ENCODE results near the gene PCDH9. TPM values are rescaled to one million over a fixed set of nuclear protein-coding genes. Genes with fewer than 3 reads are reported as not detected.

The PCDH9 gene
- total RNA-seq, 2 experiments from 2014 or later = 0.14 to 0.17 TPM

GRCh38 chr13:66430269-66430668, 799.9 kb downstream of the PCDH9 start:
- Mint-ChIP-seq H3K36me3 (no peaks in the 10 kb centered on the region), H3K27me3 (no peaks in the 10 kb centered on the region), H3K4me1 (no peaks in the 10 kb centered on the region), H3K4me3 (no peak overlapping the region), H3K27ac (no peak overlapping the region), H3K9me3 (no peaks in the 10 kb centered on the region)
- ATAC-seq (ENCODE audit: low read depth) = no peak
- POLR2A ChIA-PET = no interaction called here
- DNase-seq = no peak

- no peaks in the 10 kb centered on the region for H3K36me3 Mint-ChIP-seq
- no peaks in the 10 kb centered on the region for H3K27me3 Mint-ChIP-seq
- no peaks in the 10 kb centered on the region for H3K9me3 Mint-ChIP-seq
- H3K4me3 Mint-ChIP-seq = no peak overlapping the region
- no peaks in the 10 kb centered on the region for H3K4me1 Mint-ChIP-seq
- ATAC-seq (ENCODE audit: low read depth) (no peak), DNase-seq (no peak)
- no peak overlapping the region for H3K27ac Mint-ChIP-seq
- POLR2A ChIA-PET = no interaction called here
These were observed 801.0 kb downstream of the PCDH9 start for GRCh38 chr13:66429156-66429555.

- ATAC-seq (ENCODE audit: low read depth) (no peak), DNase-seq (no peak)
- H3K4me1 Mint-ChIP-seq = no peaks in the 10 kb centered on the region
- POLR2A ChIA-PET = no interaction called here
- no peak overlapping the region for H3K27ac Mint-ChIP-seq
- no peaks in the 10 kb centered on the region for H3K36me3 Mint-ChIP-seq
- H3K9me3 Mint-ChIP-seq = no peaks in the 10 kb centered on the region
- H3K27me3 Mint-ChIP-seq = no peaks in the 10 kb centered on the region
- H3K4me3 Mint-ChIP-seq = no peak overlapping the region
These were observed 802.7 kb downstream of the PCDH9 start for GRCh38 chr13:66427458-66427861.

- no peak overlapping the region for H3K4me3 Mint-ChIP-seq
- H3K9me3 Mint-ChIP-seq = peaks cover 1% of the 10 kb centered on the region
- ATAC-seq (ENCODE audit: low read depth) (no peak), DNase-seq (no peak)
- H3K27me3 Mint-ChIP-seq = no peaks in the 10 kb centered on the region
- no peaks in the 10 kb centered on the region for H3K36me3 Mint-ChIP-seq
- POLR2A ChIA-PET = no interaction called here
- H3K27ac Mint-ChIP-seq = no peak overlapping the region
- H3K4me1 Mint-ChIP-seq = no peaks in the 10 kb centered on the region
These were observed 804.4 kb downstream of the PCDH9 start for GRCh38 chr13:66425741-66426140.

GRCh38 chr13:66424422-66424821, 805.7 kb downstream of the PCDH9 start:
- POLR2A ChIA-PET = no interaction called here
- no peak for DNase-seq
- no peaks in the 10 kb centered on the region for H3K4me1 Mint-ChIP-seq
- H3K36me3 Mint-ChIP-seq = no peaks in the 10 kb centered on the region
- ATAC-seq (ENCODE audit: low read depth) = no peak
- no peaks in the 10 kb centered on the region for H3K27me3 Mint-ChIP-seq
- H3K27ac Mint-ChIP-seq = no peak overlapping the region
- H3K9me3 Mint-ChIP-seq = peaks cover 1% of the 10 kb centered on the region
- no peak overlapping the region for H3K4me3 Mint-ChIP-seq

- H3K36me3 Mint-ChIP-seq = no peaks in the 10 kb centered on the region
- ATAC-seq (ENCODE audit: low read depth) (no peak), DNase-seq (no peak)
- H3K9me3 Mint-ChIP-seq = no peaks in the 10 kb centered on the region
- H3K27ac Mint-ChIP-seq = no peak overlapping the region
- POLR2A ChIA-PET = no interaction called here
- no peak overlapping the region for H3K4me3 Mint-ChIP-seq
- no peaks in the 10 kb centered on the region for H3K4me1 Mint-ChIP-seq
- H3K27me3 Mint-ChIP-seq = no peaks in the 10 kb centered on the region
These were observed 814.7 kb downstream of the PCDH9 start for GRCh38 chr13:66415444-66415843.

GRCh38 chr13:66414066-66414800, 815.9 kb downstream of the PCDH9 start:
- Mint-ChIP-seq H3K36me3 (no peaks in the 10 kb centered on the region), H3K4me1 (no peaks in the 10 kb centered on the region), H3K27ac (no peak overlapping the region), H3K9me3 (no peaks in the 10 kb centered on the region), H3K4me3 (no peak overlapping the region), H3K27me3 (no peaks in the 10 kb centered on the region)
- ATAC-seq (ENCODE audit: low read depth) (no peak), DNase-seq (no peak)
- POLR2A ChIA-PET = no interaction called here

- Mint-ChIP-seq H3K4me1 (no peaks in the 10 kb centered on the region), H3K27ac (no peak overlapping the region), H3K4me3 (no peak overlapping the region), H3K9me3 (no peaks in the 10 kb centered on the region), H3K27me3 (no peaks in the 10 kb centered on the region), H3K36me3 (no peaks in the 10 kb centered on the region)
- ATAC-seq (ENCODE audit: low read depth) (no peak), DNase-seq (no peak)
- POLR2A ChIA-PET = no interaction called here
These were observed 819.8 kb downstream of the PCDH9 start for GRCh38 chr13:66410314-66410713.

- no peaks in the 10 kb centered on the region for H3K9me3 Mint-ChIP-seq
- POLR2A ChIA-PET = no interaction called here
- no peaks in the 10 kb centered on the region for H3K4me1 Mint-ChIP-seq
- DNase-seq = no peak
- no peak overlapping the region for H3K27ac Mint-ChIP-seq
- no peak for ATAC-seq (ENCODE audit: low read depth)
- H3K4me3 Mint-ChIP-seq = no peak overlapping the region
- H3K36me3 Mint-ChIP-seq = no peaks in the 10 kb centered on the region
- peaks cover 3% of the 10 kb centered on the region for H3K27me3 Mint-ChIP-seq
These were observed 820.6 kb downstream of the PCDH9 start for GRCh38 chr13:66409542-66409941.

GRCh38 chr13:66407128-66407527, 823.0 kb downstream of the PCDH9 start:
- no peaks in the 10 kb centered on the region for H3K36me3 Mint-ChIP-seq
- peaks cover 3% of the 10 kb centered on the region for H3K27me3 Mint-ChIP-seq
- ATAC-seq (ENCODE audit: low read depth) (no peak), DNase-seq (no peak)
- H3K4me3 Mint-ChIP-seq = no peak overlapping the region
- H3K9me3 Mint-ChIP-seq = no peaks in the 10 kb centered on the region
- no peak overlapping the region for H3K27ac Mint-ChIP-seq
- H3K4me1 Mint-ChIP-seq = no peaks in the 10 kb centered on the region
- POLR2A ChIA-PET = no interaction called here

GRCh38 chr13:66405908-66406802, 824.0 kb downstream of the PCDH9 start:
- POLR2A ChIA-PET = no interaction called here
- DNase-seq (no peak), ATAC-seq (ENCODE audit: low read depth) (no peak)
- H3K4me1 Mint-ChIP-seq = no peaks in the 10 kb centered on the region
- H3K36me3 Mint-ChIP-seq = no peaks in the 10 kb centered on the region
- H3K27me3 Mint-ChIP-seq = peaks cover 3% of the 10 kb centered on the region
- no peak overlapping the region for H3K27ac Mint-ChIP-seq
- H3K9me3 Mint-ChIP-seq = no peaks in the 10 kb centered on the region
- no peak overlapping the region for H3K4me3 Mint-ChIP-seq

- DNase-seq (no peak), ATAC-seq (ENCODE audit: low read depth) (no peak)
- H3K4me1 Mint-ChIP-seq = no peaks in the 10 kb centered on the region
- no peaks in the 10 kb centered on the region for H3K36me3 Mint-ChIP-seq
- H3K27ac Mint-ChIP-seq = no peak overlapping the region
- no peaks in the 10 kb centered on the region for H3K9me3 Mint-ChIP-seq
- POLR2A ChIA-PET = no interaction called here
- peaks cover 3% of the 10 kb centered on the region for H3K27me3 Mint-ChIP-seq
- no peak overlapping the region for H3K4me3 Mint-ChIP-seq
These were observed 827.6 kb downstream of the PCDH9 start for GRCh38 chr13:66402546-66402945.

- Mint-ChIP-seq H3K9me3 (no peaks in the 10 kb centered on the region), H3K27ac (no peak overlapping the region), H3K36me3 (no peaks in the 10 kb centered on the region), H3K4me1 (no peaks in the 10 kb centered on the region), H3K27me3 (peaks cover 3% of the 10 kb centered on the region), H3K4me3 (no peak overlapping the region)
- no peak for ATAC-seq (ENCODE audit: low read depth)
- POLR2A ChIA-PET = no interaction called here
- DNase-seq = no peak
These were observed 828.1 kb downstream of the PCDH9 start for GRCh38 chr13:66402066-66402465.

GRCh38 chr13:66400292-66400691, 829.8 kb downstream of the PCDH9 start:
- no peaks in the 10 kb centered on the region for H3K4me1 Mint-ChIP-seq
- H3K9me3 Mint-ChIP-seq = no peaks in the 10 kb centered on the region
- DNase-seq (no peak), ATAC-seq (ENCODE audit: low read depth) (no peak)
- H3K36me3 Mint-ChIP-seq = no peaks in the 10 kb centered on the region
- POLR2A ChIA-PET = no interaction called here
- no peak overlapping the region for H3K27ac Mint-ChIP-seq
- H3K27me3 Mint-ChIP-seq = peaks cover 3% of the 10 kb centered on the region
- H3K4me3 Mint-ChIP-seq = no peak overlapping the region

All from activated naive CD8-positive, alpha-beta T cell treated with anti-CD3 and anti-CD28 coated beads, Interleukin-2, amount 10 ng/mL, durations not matched to agents 7 days and 5 days (primary cell).